Mesothelial cell of epicardium (in vitro differentiated cells): ENCODE data around the gene GK. TPM values are rescaled to one million over a fixed set of nuclear protein-coding genes. Genes with fewer than 3 reads are reported as not detected.

ENCODE experiments used
- DNase-seq, 2 experiments: peaks; one replicate each; pipeline ENCODE4 v3.0.0; 2021; ENCODE audit warnings: low spot score in 2 of 2; ENCODE audit not compliant: unreplicated experiment in 2 of 2
- H3K27ac Mint-ChIP-seq: 2 replicates; pipeline ENCODE4 v1.8.0; 2021; ENCODE audit warnings: mixed read lengths
- H3K27me3 Mint-ChIP-seq: 2 replicates; pipeline ENCODE4 v1.8.0; 2021; ENCODE audit warnings: low read depth, mixed read lengths
- H3K36me3 Mint-ChIP-seq: 2 replicates; pipeline ENCODE4 v1.8.0; 2021; ENCODE audit warnings: mixed read lengths
- H3K4me1 Mint-ChIP-seq: 2 replicates; pipeline ENCODE4 v1.8.0; 2021; ENCODE audit warnings: mixed read lengths
- H3K4me3 Mint-ChIP-seq: 2 replicates; pipeline ENCODE4 v1.8.0; 2021; ENCODE audit warnings: mild to moderate bottlenecking, moderate library complexity, mixed read lengths
- H3K9me3 Mint-ChIP-seq: 2 replicates; pipeline ENCODE4 v1.8.0; 2021; ENCODE audit warnings: mixed read lengths
- CTCF ChIP-seq: fragments of 200-600 bp; sonication (generic); IDR thresholded peaks from one replicate; pipeline ENCODE4 v1.5.0; 2021; ENCODE audit warnings: antibody characterized with exemption; ENCODE audit not compliant: unreplicated experiment
- total RNA-seq: library from RNA; stranded (reverse); gene quantifications from 3 replicates; pipeline ENCODE4 v1.2.1, GENCODE V29; 2021

The GK gene
- total RNA-seq, 1 donor from 2014 or later = 8.0 TPM

- Mint-ChIP-seq H3K9me3 (no peaks in the 10 kb centered on the region), H3K4me1 (peaks cover 13% of the 10 kb centered on the region), H3K27ac (no peak overlapping the region), H3K4me3 (no peak overlapping the region), H3K36me3 (no peaks in the 10 kb centered on the region), H3K27me3 (no peaks in the 10 kb centered on the region)
- TF ChIP-seq CTCF = no peak
- no peak for DNase-seq
Measured at GRCh38 chrX:30714138-30714537, 60.9 kb downstream of the GK start.

- H3K4me3 Mint-ChIP-seq = no peak overlapping the region
- no peak for TF ChIP-seq CTCF
- H3K4me1 Mint-ChIP-seq = peaks cover 13% of the 10 kb centered on the region
- H3K36me3 Mint-ChIP-seq = peaks cover 3% of the 10 kb centered on the region
- no peak overlapping the region for H3K27ac Mint-ChIP-seq
- no peaks in the 10 kb centered on the region for H3K27me3 Mint-ChIP-seq
- DNase-seq = no peak
- no peaks in the 10 kb centered on the region for H3K9me3 Mint-ChIP-seq
Measured at GRCh38 chrX:30715976-30716375, 62.8 kb downstream of the GK start.

- TF ChIP-seq CTCF = no peak
- Mint-ChIP-seq H3K27me3 (peaks cover 6% of the 10 kb centered on the region), H3K4me1 (no peaks in the 10 kb centered on the region), H3K27ac (no peak overlapping the region), H3K4me3 (no peak overlapping the region), H3K9me3 (no peaks in the 10 kb centered on the region), H3K36me3 (no peaks in the 10 kb centered on the region)
- no peak for DNase-seq
Measured at GRCh38 chrX:30733852-30734660, 80.8 kb downstream of the GK start.

- no peaks in the 10 kb centered on the region for H3K36me3 Mint-ChIP-seq
- no peak overlapping the region for H3K4me3 Mint-ChIP-seq
- peaks cover 6% of the 10 kb centered on the region for H3K27me3 Mint-ChIP-seq
- no peak for DNase-seq
- no peaks in the 10 kb centered on the region for H3K9me3 Mint-ChIP-seq
- H3K4me1 Mint-ChIP-seq = no peaks in the 10 kb centered on the region
- no peak for TF ChIP-seq CTCF
- no peak overlapping the region for H3K27ac Mint-ChIP-seq
Measured at GRCh38 chrX:30734782-30735181, 81.6 kb downstream of the GK start.

GRCh38 chrX:30735839-30736238 lies 82.6 kb downstream of the GK start:
- Mint-ChIP-seq H3K4me3 (no peak overlapping the region), H3K36me3 (no peaks in the 10 kb centered on the region), H3K27me3 (peaks cover 6% of the 10 kb centered on the region), H3K9me3 (no peaks in the 10 kb centered on the region), H3K27ac (no peak overlapping the region), H3K4me1 (no peaks in the 10 kb centered on the region)
- DNase-seq = peak in 1 of 2 experiments; percentile 73
- TF ChIP-seq CTCF = peak; percentile 83
